ENCODE data around the gene DKK3. TPM values are rescaled to one million over a fixed set of nuclear protein-coding genes. Genes with fewer than 3 reads are reported as not detected.

Gene DKK3
- total RNA-seq, 1 donor from 2014 or later, result 307 TPM

DNA sequence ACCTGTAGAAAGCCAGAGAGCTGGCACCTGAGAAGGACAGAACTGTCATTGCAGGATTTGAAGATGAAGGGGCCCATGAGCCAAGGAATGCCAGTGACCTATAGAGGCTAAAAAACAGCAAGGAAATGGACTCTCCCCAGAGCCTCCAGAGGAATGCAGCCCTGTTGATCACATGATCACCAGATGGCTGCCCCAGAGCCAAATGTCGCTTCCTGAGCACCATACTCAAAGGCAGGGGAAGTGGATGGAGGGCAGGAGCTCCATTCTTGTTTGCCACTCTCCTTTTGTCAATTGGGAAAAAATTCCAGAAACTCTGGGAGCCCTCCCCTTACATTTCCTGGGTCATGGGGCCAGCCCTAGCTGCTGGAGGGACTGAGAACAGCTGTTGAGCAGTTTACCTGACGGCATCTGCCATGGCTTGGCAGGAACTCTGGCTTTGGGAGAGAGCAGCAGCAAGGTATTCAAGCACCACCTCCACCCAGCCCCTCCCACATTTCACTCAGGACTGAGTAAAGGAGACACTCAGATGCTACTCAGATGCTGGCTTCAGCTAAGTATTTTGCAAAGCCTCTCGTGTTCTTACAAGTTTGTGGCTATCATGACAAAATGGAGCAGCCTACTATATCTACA, 46.9 kb downstream of the DKK3 start:
- no peak overlapping the region for H2AFZ ChIP-seq (ENCODE audit: low read depth, low read length)
- H3K27me3 ChIP-seq (ENCODE audit: insufficient read depth, low read length), result no peaks in the 10 kb centered on the region
- no peak for FAIRE-seq
- H3K27me3 Mint-ChIP-seq (ENCODE audit: low read depth, unreplicated experiment), result no peaks in the 10 kb centered on the region
- no peaks in the 10 kb centered on the region for H3K79me2 ChIP-seq (ENCODE audit: insufficient read depth, low read length)
- no peaks in the 10 kb centered on the region for H3K9me3 ChIP-seq (ENCODE audit: insufficient read depth, low read depth, low read length)
- H3K4me2 ChIP-seq (ENCODE audit: low read length), result no peak overlapping the region
- peaks cover 50% of the 10 kb centered on the region for H3K36me3 Mint-ChIP-seq (ENCODE audit: low read depth, unreplicated experiment)
- H3K27ac ChIP-seq (ENCODE audit: low read depth, low read length), result no peak overlapping the region
- no peak for TF ChIP-seq EZH2 (IDR thresholded peaks at IDR 0.05; ENCODE audit: insufficient read depth, low read length)
- TF ChIP-seq, protein P1, sequence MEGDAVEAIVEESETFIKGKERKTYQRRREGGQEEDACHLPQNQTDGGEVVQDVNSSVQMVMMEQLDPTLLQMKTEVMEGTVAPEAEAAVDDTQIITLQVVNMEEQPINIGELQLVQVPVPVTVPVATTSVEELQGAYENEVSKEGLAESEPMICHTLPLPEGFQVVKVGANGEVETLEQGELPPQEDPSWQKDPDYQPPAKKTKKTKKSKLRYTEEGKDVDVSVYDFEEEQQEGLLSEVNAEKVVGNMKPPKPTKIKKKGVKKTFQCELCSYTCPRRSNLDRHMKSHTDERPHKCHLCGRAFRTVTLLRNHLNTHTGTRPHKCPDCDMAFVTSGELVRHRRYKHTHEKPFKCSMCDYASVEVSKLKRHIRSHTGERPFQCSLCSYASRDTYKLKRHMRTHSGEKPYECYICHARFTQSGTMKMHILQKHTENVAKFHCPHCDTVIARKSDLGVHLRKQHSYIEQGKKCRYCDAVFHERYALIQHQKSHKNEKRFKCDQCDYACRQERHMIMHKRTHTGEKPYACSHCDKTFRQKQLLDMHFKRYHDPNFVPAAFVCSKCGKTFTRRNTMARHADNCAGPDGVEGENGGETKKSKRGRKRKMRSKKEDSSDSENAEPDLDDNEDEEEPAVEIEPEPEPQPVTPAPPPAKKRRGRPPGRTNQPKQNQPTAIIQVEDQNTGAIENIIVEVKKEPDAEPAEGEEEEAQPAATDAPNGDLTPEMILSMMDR (IDR thresholded peaks at IDR 0.05; ENCODE audit: insufficient read depth, low read depth, low read length), result no peak
- H4K20me1 ChIP-seq (ENCODE audit: insufficient read depth, low read length), result no peaks in the 10 kb centered on the region
- no peak overlapping the region for H3K4me3 Mint-ChIP-seq (ENCODE audit: unreplicated experiment)
- H3K27ac Mint-ChIP-seq (ENCODE audit: unreplicated experiment), result no peak overlapping the region
- peaks cover 22% of the 10 kb centered on the region for H3K36me3 ChIP-seq (ENCODE audit: insufficient read depth, low read length)
- H3K4me1 Mint-ChIP-seq (ENCODE audit: low read depth, unreplicated experiment), result peaks cover 13% of the 10 kb centered on the region
- H3K4me3 ChIP-seq (ENCODE audit: insufficient read depth, low read depth, low read length), result no peak overlapping the region
- H3K9ac ChIP-seq (ENCODE audit: low read length), result no peak overlapping the region
- peaks cover 6% of the 10 kb centered on the region for H3K9me3 Mint-ChIP-seq (ENCODE audit: unreplicated experiment)
- DNase-seq (ENCODE audit: low read depth), result no peak
- H3K4me1 ChIP-seq (ENCODE audit: insufficient read depth, low read length), result peaks cover 5% of the 10 kb centered on the region

DNA sequence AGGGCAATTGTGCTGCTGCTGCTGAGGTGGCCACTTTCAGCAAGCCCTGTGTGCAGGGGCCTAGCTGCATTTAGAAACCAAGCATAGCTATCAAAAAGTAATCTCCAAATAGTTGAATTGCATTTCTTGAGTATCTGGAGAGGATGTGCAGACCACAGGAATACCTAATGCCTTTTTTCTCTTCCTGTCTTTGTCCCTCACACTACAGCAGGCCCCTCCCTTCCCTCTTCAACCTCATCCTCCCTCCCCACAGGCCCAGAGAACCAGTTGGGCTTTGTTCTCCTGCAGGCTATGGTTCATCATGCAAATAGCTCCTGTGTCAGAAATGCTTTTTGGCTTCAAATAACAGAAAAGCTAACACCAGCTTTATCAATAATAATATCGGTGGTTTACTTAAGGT, 47.7 kb downstream of the DKK3 start:
- H3K27ac Mint-ChIP-seq (ENCODE audit: unreplicated experiment), result no peak overlapping the region
- H3K4me1 Mint-ChIP-seq (ENCODE audit: low read depth, unreplicated experiment), result peaks cover 13% of the 10 kb centered on the region
- no peak for FAIRE-seq

DNA sequence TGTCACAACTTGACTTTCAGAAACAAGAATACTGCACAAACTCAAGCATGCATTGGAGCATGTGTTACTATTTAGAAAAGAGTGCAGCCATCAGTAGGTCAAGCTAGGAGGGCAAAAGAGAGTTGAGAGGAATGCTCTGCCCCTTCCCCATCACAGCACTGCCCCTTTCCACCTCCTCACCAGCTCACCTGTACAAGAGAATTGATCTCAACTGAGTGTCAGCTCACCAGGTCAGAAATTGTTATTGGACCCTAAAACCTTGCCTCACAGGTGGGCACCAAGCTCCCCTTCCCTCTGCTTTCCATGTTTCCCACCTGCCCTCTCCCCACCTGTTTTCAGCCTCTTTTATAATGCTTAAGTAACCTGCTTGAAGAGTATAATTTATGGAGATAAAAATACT, 48.8 kb downstream of the DKK3 start:
- no peak overlapping the region for H3K4me3 ChIP-seq (ENCODE audit: insufficient read depth, low read depth, low read length)
- H3K9ac ChIP-seq (ENCODE audit: low read length), result no peak overlapping the region
- Mint-ChIP-seq H3K27ac (ENCODE audit: unreplicated experiment) (no peak overlapping the region), H3K27me3 (ENCODE audit: low read depth, unreplicated experiment) (no peaks in the 10 kb centered on the region), H3K4me3 (ENCODE audit: unreplicated experiment) (no peak overlapping the region), H3K4me1 (ENCODE audit: low read depth, unreplicated experiment) (peaks cover 13% of the 10 kb centered on the region), H3K36me3 (ENCODE audit: low read depth, unreplicated experiment) (peaks cover 40% of the 10 kb centered on the region), H3K9me3 (ENCODE audit: unreplicated experiment) (peaks cover 6% of the 10 kb centered on the region)
- no peak overlapping the region for H2AFZ ChIP-seq (ENCODE audit: low read depth, low read length)
- no peaks in the 10 kb centered on the region for H3K27me3 ChIP-seq (ENCODE audit: insufficient read depth, low read length)
- peaks cover 5% of the 10 kb centered on the region for H3K4me1 ChIP-seq (ENCODE audit: insufficient read depth, low read length)
- no peaks in the 10 kb centered on the region for H3K79me2 ChIP-seq (ENCODE audit: insufficient read depth, low read length)
- no peaks in the 10 kb centered on the region for H4K20me1 ChIP-seq (ENCODE audit: insufficient read depth, low read length)
- no peak overlapping the region for H3K27ac ChIP-seq (ENCODE audit: low read depth, low read length)
- peaks cover 36% of the 10 kb centered on the region for H3K36me3 ChIP-seq (ENCODE audit: insufficient read depth, low read length)
- FAIRE-seq, result no peak
- H3K4me2 ChIP-seq (ENCODE audit: low read length), result no peak overlapping the region
- H3K9me3 ChIP-seq (ENCODE audit: insufficient read depth, low read depth, low read length), result no peaks in the 10 kb centered on the region
- TF ChIP-seq EZH2 (IDR thresholded peaks at IDR 0.05; ENCODE audit: insufficient read depth, low read length), result no peak
- TF ChIP-seq, protein P1 (IDR thresholded peaks at IDR 0.05; ENCODE audit: insufficient read depth, low read depth, low read length), result no peak
- no peak for DNase-seq (ENCODE audit: low read depth)

More for the DNA sequence above, 47.7 kb downstream of the DKK3 start:
- Histone ChIP-seq H3K9ac (ENCODE audit: low read length) (no peak overlapping the region), H3K27me3 (ENCODE audit: insufficient read depth, low read length) (no peaks in the 10 kb centered on the region), H3K79me2 (ENCODE audit: insufficient read depth, low read length) (no peaks in the 10 kb centered on the region), H3K4me1 (ENCODE audit: insufficient read depth, low read length) (peaks cover 5% of the 10 kb centered on the region), H3K4me2 (ENCODE audit: low read length) (no peak overlapping the region), H3K27ac (ENCODE audit: low read depth, low read length) (no peak overlapping the region), H3K9me3 (ENCODE audit: insufficient read depth, low read depth, low read length) (no peaks in the 10 kb centered on the region), H4K20me1 (ENCODE audit: insufficient read depth, low read length) (no peaks in the 10 kb centered on the region), H3K36me3 (ENCODE audit: insufficient read depth, low read length) (peaks cover 29% of the 10 kb centered on the region), H2AFZ (ENCODE audit: low read depth, low read length) (no peak overlapping the region), H3K4me3 (ENCODE audit: insufficient read depth, low read depth, low read length) (no peak overlapping the region)
- peak; percentile 33 for DNase-seq (ENCODE audit: low read depth)
- Mint-ChIP-seq H3K27me3 (ENCODE audit: low read depth, unreplicated experiment) (no peaks in the 10 kb centered on the region), H3K9me3 (ENCODE audit: unreplicated experiment) (peaks cover 6% of the 10 kb centered on the region), H3K36me3 (ENCODE audit: low read depth, unreplicated experiment) (peaks cover 44% of the 10 kb centered on the region), H3K4me3 (ENCODE audit: unreplicated experiment) (no peak overlapping the region)
- TF ChIP-seq EZH2 (IDR thresholded peaks at IDR 0.05; ENCODE audit: insufficient read depth, low read length), result no peak
- TF ChIP-seq, protein P1 (IDR thresholded peaks at IDR 0.05; ENCODE audit: insufficient read depth, low read depth, low read length), result no peak
